Right lobe of liver (tissue), 6 donors: ENCODE data around the gene STAT6. TPM values are rescaled to one million over a fixed set of nuclear protein-coding genes. Genes with fewer than 3 reads are reported as not detected.

Experiments used
- ATAC-seq, 4 donors: fragments of 200-7000 bp; cut with Tn5 transposase; one replicate each; pipeline ENCODE4 v1.9.1; 2020; ENCODE audit warnings: mild to moderate bottlenecking in 4 of 4, moderate library complexity in 4 of 4
- DNase-seq, 3 donors: peaks; one replicate each; pipeline ENCODE4 v3.0.0-alpha.2; 2020
- H3K27ac ChIP-seq, 3 donors: fragments of 200-600 bp; one replicate each; pipeline ENCODE4 v1.8.0; 2022
- H3K27me3 ChIP-seq, 2 donors: fragments of 200-600 bp; one replicate each; pipeline ENCODE4 v1.8.0; 2022
- H3K36me3 ChIP-seq, 4 donors: fragments of 200-600 bp; sonication (generic) in 1 of 4; one replicate each; pipeline versions ENCODE4 v1.5.1 to v1.8.0; 2017 to 2022; ENCODE audit warnings: control low read depth in 1 of 4
- H3K4me1 ChIP-seq, 4 donors: fragments of 200-600 bp; sonication (generic) in 1 of 4; one replicate each; pipeline versions ENCODE4 v1.5.1 to v1.8.0; 2017 to 2022; ENCODE audit warnings: control low read depth in 1 of 4
- H3K4me3 ChIP-seq, 3 donors: fragments of 200-600 bp; one replicate each; pipeline ENCODE4 v1.8.0; 2022
- H3K9me3 ChIP-seq, 4 donors: fragments of 200-600 bp; sonication (generic) in 1 of 4; one replicate each; pipeline versions ENCODE4 v1.5.1 to v1.8.0; 2017 to 2022; ENCODE audit warnings: control low read depth in 1 of 4
- CTCF ChIP-seq, 4 donors: fragments of 200-600 bp in 3 of 4; fragments of 450-650 bp in 1 of 4; IDR thresholded peaks; one replicate each; pipeline versions ENCODE4 v1.5.1 to v1.8.0; 2016 to 2022; ENCODE audit warnings: antibody characterized with exemption in 4 of 4, mild to moderate bottlenecking in 2 of 4
- POLR2A ChIP-seq: fragments of 450-650 bp; IDR thresholded peaks from one replicate; pipeline ENCODE4 v1.6.1; 2017; ENCODE audit warnings: antibody characterized with exemption, mild to moderate bottlenecking
- WGBS: methylation state at CpG from one replicate; pipeline ENCODE4 v1.1.6; 2018; ENCODE audit warnings: low coverage, low lambda C conversion rate; ENCODE audit not compliant: insufficient coverage; ENCODE audit errors: missing lambda C conversion rate; 5-methylcytosine and 5-hydroxymethylcytosine counted together
- intact Hi-C, 2 donors: fragments of 100-400 bp; cut with DNase I; formaldehyde crosslinking; loops; one replicate each; pipeline versions ENCODE4 v1.11.2 to v1.14.1; 2022
- total RNA-seq, 6 experiments: library from RNA; depleted of rRNA in 2 of 6; stranded (reverse); fragments of >200 nt in 2 of 6; fragmentation: NEBNext Ultra II Directional in 3 of 6; extraction: Animal tissue kit (Norgen Biotek cat#: 25700) in 3 of 6; gene quantifications; one replicate each; pipeline versions ENCODE4 v1.1.0 to v1.2.4, GENCODE V29; 2016 to 2023
- donor health status: DM: no; HTN: yes; CAD: no.
- donor health status: DM: no; HTN: no; CAD: no.
- donor health status: DM: no; HTN: no; CAD: no.
- donor health status: DM: no; HTN: yes; CAD: no.
- donor health status: DM: no; HTN: yes; CAD: no.

STAT6 gene
- total RNA-seq, 6 experiments from 2014 or later, result 61.8 to 108 (median 94.7) TPM

- WGBS, result 4% methylated on average over 28 of the region's 91 CpGs
- H3K36me3 ChIP-seq, result peaks cover 0 to 23% (median 10%) of the 10 kb centered on the region in 4 donors
- no peaks in the 10 kb centered on the region for H3K9me3 ChIP-seq
- peak; percentile 70 to 86 (median 81) for ATAC-seq
- DNase-seq, result peak; percentile 98 to 99 (median 99)
- peak within 1 kb of the TSS; percentile 96 to 98 (median 98) for H3K27ac ChIP-seq
- peak within 1 kb of the TSS; percentile 80 to 93 (median 92) for H3K4me3 ChIP-seq
- intact Hi-C loops, result no loop called here
- TF ChIP-seq POLR2A (peak; percentile 67), CTCF (IDR thresholded peaks at IDR 0.05) (no peak)
- H3K4me1 ChIP-seq, result peaks cover 0 to 20% (median 10%) of the 10 kb centered on the region in 4 donors
- H3K27me3 ChIP-seq, result no peaks in the 10 kb centered on the region
Observed at GRCh38 chr12:57088354-57089270, 22.6 kb downstream of the STAT6 start, which contains the start of gene NAB2. Gene NAB2, plus strand, starts transcription at chr12:57089114. Its CDS starts 158 bp downstream, at chr12:57089272.

GRCh38 chr12:57087691-57088353 lies 23.3 kb downstream of the STAT6 start:
- peak; percentile 37 to 55 (median 42) for ATAC-seq
- peak overlapping the region; percentile 96 to 98 (median 98) for H3K27ac ChIP-seq
- no peak for TF ChIP-seq POLR2A
- no peak for TF ChIP-seq CTCF (IDR thresholded peaks at IDR 0.05)
- H3K4me1 ChIP-seq, result peaks cover 0 to 20% (median 10%) of the 10 kb centered on the region in 4 donors
- 2% methylated on average over 15 of the region's 37 CpGs for WGBS
- H3K27me3 ChIP-seq, result no peaks in the 10 kb centered on the region
- H3K4me3 ChIP-seq, result peak overlapping the region; percentile 58 to 78 (median 68)
- H3K36me3 ChIP-seq, result peaks cover 0 to 18% (median 10%) of the 10 kb centered on the region in 4 donors
- intact Hi-C loops, result no loop called here
- peak; percentile 86 to 87 (median 87) for DNase-seq
- H3K9me3 ChIP-seq, result no peaks in the 10 kb centered on the region

GRCh38 chr12:57087010-57087690 lies 24.0 kb downstream of the STAT6 start:
- H3K4me3 ChIP-seq, result peak overlapping the region; percentile 58 to 78 (median 68)
- peak overlapping the region; percentile 96 to 98 (median 98) for H3K27ac ChIP-seq
- H3K9me3 ChIP-seq, result no peaks in the 10 kb centered on the region
- intact Hi-C loops, result no loop called here
- H3K36me3 ChIP-seq, result peaks cover 0 to 12% (median 6%) of the 10 kb centered on the region in 4 donors
- DNase-seq (peak; percentile 85 to 91 (median 89)), ATAC-seq (peak; percentile 40 to 56 (median 44))
- WGBS, result under 1% methylated on average over 18 of the region's 52 CpGs
- no peaks in the 10 kb centered on the region for H3K27me3 ChIP-seq
- TF ChIP-seq POLR2A, result peak; percentile 58
- TF ChIP-seq CTCF (IDR thresholded peaks at IDR 0.05), result no peak
- peaks cover 0 to 20% (median 10%) of the 10 kb centered on the region in 4 donors for H3K4me1 ChIP-seq

- peak in 3 of 4 donors; percentile 19 to 31 (median 28) for TF ChIP-seq CTCF (IDR thresholded peaks at IDR 0.05)
- TF ChIP-seq POLR2A, result no peak
Observed at GRCh38 chr12:57086493-57087009, 24.6 kb downstream of the STAT6 start.

More at GRCh38 chr12:57086493-57087009, 24.6 kb downstream of the STAT6 start:
- Histone ChIP-seq H3K36me3 (peaks cover 0 to 7% (median 2%) of the 10 kb centered on the region in 4 donors), H3K4me3 (peak overlapping the region; percentile 58 to 78 (median 68)), H3K27me3 (no peaks in the 10 kb centered on the region), H3K27ac (peak overlapping the region; percentile 96 to 98 (median 98)), H3K9me3 (no peaks in the 10 kb centered on the region), H3K4me1 (peaks cover 0 to 20% (median 10%) of the 10 kb centered on the region in 4 donors)
- DNase-seq (peak in 2 of 3 donors; percentile 65 to 67), ATAC-seq (peak in 1 of 4 donors; percentile 5)
- WGBS, result 2% methylated on average over 14 of the region's 14 CpGs
- intact Hi-C loops, result no loop called here
